Rectal smooth muscle tissue (tissue), 1 donor: ENCODE measurements around the gene NEU4.
"Not testable (repeated sequence)": the region's sequence is repeated elsewhere in the genome, so short reads cannot be mapped to it uniquely, and the experiment has no call there.

ENCODE experiments used
- H3K27ac ChIP-seq: one replicate; pipeline ENCODE4 v1.7.0; 2013; ENCODE audit warnings: low read depth, low read length, inconsistent platforms
- H3K27me3 ChIP-seq: one replicate; pipeline ENCODE4 v1.7.0; 2013; ENCODE audit warnings: low read length; ENCODE audit not compliant: control insufficient read depth, insufficient read depth
- H3K36me3 ChIP-seq: one replicate; pipeline ENCODE4 v1.7.0; 2013; ENCODE audit warnings: low read length; ENCODE audit not compliant: control insufficient read depth, insufficient read depth
- H3K4me1 ChIP-seq: one replicate; pipeline ENCODE4 v1.7.0; 2013; ENCODE audit warnings: low read length; ENCODE audit not compliant: control insufficient read depth, insufficient read depth
- H3K4me3 ChIP-seq: one replicate; pipeline ENCODE4 v1.7.0; 2013; ENCODE audit warnings: low read length
- H3K9ac ChIP-seq: one replicate; pipeline ENCODE4 v1.7.0; 2013; ENCODE audit warnings: low read length

Gene NEU4

DNA sequence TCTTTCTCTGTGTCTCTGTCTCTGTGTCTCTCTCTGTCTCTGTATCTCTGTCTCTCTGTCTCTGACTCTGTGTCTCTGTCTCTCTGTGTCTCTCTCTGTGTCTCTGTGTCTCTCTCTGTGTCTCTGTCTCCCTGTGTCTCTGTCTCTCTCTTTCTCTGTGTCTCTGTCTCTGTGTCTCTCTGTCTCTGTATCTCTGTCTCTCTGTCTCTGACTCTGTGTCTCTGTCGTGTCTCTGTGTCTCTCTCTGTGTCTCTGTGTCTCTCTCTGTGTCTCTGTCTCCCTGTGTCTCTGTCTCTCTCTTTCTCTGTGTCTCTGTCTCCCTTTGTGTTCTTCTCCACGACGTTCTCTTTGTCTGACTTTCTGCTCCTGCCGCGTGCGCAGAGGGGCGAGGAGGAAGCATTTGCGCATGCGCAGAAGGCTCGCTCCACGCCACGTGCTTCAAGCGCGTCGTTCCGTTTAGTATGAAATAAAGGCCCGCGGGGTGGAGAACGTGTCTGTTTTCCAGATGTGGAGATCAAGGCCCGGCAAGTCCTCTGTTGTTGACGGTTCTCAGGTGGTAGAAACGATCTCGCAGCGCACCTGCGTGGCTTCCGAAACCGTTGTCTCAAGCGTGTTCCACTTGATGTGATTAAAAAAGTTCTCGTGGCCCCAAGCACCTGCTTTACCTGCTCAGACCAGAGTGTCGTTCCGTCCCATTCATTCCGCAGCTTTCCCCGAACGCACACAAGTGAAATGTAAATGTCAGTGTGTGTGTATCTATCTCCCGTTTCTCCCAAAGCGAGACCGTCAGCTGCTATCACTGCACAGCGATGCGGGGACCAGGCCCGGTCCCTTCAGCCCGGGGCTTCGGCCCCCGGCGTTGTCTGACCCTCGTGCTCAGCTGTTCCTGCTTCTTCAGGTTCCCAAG, 14.8 kb downstream of the NEU4 start:
- not testable (repeated sequence) for H3K36me3 ChIP-seq, H3K27ac ChIP-seq, H3K4me3 ChIP-seq, H3K4me1 ChIP-seq, H3K27me3 ChIP-seq, H3K9ac ChIP-seq

DNA sequence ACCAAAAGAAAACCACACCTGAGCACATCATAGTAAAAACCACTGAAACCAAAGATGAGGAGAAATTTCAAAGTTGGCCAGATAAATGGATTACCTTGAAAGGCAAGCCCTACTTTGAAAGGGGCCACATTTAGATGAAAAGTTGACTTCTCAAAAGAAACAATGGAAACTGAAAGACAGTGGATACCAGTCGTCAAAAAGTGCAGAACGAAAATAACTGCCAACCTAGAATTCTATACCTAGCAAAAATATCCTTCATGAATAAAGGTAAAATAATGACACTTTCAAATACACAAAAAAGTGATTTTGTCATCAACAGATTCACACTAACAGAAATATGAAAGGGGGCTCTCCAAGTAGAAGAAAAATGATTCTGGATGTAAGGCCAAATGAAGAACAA, 18.4 kb downstream of the NEU4 start:
- Histone ChIP-seq H3K4me1 (no peaks in the 10 kb centered on the region), H3K9ac (no peak overlapping the region), H3K27me3 (no peaks in the 10 kb centered on the region), H3K27ac (no peak overlapping the region), H3K36me3 (no peaks in the 10 kb centered on the region), H3K4me3 (no peak overlapping the region)

DNA sequence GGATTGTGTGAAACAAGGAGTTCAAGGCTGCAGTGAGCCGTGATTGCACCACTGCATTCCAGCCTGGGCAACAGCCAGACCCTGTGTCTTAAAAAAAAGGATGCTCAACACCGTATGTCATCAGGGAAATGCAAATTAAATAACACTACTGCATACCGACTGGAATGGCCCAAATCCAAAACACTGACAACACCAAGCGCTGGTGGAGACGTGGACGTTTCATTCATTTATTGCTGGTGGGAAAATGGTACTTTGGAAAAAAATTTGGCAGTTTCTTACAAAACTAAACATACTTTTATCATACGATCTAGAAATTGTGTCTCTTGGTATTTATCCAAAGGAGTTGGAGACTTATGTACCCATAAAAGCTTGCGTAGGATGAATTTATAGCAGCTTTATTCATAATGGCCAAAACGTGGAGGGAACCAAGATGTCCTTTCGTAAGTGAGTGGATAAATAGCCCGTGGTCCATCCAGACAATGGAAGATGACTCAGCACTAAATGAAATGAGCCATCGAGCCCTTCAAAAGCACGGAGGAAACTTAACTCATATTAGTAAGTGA, 24.2 kb downstream of the NEU4 start:
- Histone ChIP-seq H3K27ac (no peak overlapping the region), H3K9ac (no peak overlapping the region), H3K36me3 (no peaks in the 10 kb centered on the region), H3K4me3 (no peak overlapping the region), H3K4me1 (no peaks in the 10 kb centered on the region), H3K27me3 (no peaks in the 10 kb centered on the region)

DNA sequence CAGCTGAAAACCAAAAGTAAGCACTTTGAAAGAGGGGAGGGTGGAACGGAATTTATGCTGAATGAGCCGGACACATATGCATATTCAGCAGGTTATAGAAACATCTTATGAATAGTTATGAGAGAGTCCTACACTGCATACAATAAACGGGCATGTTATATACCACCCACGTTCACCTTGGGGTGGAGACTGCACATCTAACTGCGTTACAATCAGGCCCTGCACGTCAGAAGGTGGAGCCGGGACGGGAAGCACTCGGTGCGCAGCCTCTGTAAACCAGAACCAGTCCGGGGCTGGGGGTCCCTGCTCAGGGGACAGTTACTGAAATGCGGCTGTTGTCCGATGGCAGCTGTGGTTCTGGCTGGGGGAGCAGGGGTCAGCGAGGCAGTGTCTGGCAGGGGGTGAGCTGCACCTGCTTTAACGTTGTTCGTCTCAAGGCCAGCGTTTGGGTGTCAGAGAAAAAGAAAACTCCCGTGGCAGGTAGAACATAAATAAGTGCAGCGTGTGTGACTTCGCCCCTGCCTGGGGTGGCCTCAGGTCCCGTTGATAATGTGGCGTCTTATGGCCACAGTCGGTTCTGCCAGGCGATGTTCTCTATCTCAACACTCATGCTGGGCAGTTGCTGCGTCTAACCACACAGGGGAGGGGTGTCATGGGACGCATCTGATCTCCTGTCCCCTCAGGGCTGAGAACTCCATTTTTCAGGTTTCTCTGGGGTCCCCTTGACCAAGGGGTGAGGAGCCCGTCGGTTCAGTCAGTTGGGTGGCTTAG, 24.9 kb downstream of the NEU4 start:
- not testable (repeated sequence) for H3K27ac ChIP-seq, H3K4me1 ChIP-seq, H3K27me3 ChIP-seq, H3K9ac ChIP-seq, H3K36me3 ChIP-seq, H3K4me3 ChIP-seq

DNA sequence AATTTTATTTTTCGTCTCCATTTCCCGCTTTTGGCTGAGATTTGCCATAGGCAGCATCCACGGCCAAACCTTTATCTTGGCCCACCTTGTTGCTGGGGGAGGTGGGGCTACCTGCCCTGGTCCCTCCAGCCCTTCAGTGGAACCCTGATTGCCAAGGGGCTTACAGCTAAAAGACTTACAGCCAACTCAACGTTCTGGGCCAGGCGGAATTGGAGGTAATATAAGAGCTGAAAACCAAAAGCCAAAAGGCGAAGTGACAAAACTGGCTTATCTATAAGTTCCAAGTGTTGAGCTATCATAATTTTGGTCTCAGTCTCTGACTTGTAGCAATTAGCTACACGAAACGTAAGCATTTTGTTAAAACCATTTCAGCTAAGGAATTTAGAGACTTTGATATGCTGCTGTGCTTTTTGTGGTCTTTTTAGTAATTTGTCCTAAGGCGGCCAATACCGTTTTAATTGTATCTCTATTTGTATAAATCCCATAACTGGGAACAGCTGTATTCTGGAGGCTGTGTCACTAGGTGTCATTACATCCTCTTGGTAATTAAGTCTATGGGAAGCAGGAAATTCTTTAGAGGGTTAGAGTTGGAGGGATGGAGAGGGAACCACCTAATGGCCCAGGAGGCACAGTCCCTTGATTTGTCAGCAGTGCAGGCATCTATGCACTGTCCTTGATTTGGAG, 25.7 kb downstream of the NEU4 start:
- no peak overlapping the region for H3K9ac ChIP-seq

DNA sequence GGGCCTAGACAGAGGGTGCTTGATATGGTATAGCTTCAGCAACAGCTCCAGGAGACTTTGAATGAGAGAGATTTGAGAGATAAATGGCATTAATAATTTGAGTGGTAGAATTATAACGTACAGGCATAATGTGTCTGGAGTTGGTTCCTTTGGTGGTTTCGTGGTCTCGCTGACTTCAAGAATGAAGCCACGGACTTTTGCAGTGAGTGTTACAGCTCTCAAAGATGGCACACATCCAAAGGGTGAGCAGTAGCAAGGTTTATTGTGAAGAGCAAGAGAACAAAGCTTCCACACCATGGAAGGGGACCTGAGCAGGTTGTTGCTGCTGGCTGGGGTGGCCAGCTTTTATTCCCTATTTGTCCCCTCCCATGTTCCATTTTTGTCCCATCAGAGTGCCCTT, 26.6 kb downstream of the NEU4 start:
- no peak overlapping the region for H3K4me3 ChIP-seq
- no peaks in the 10 kb centered on the region for H3K27me3 ChIP-seq
- no peak overlapping the region for H3K27ac ChIP-seq
- no peaks in the 10 kb centered on the region for H3K4me1 ChIP-seq
- H3K9ac ChIP-seq: no peak overlapping the region
- no peaks in the 10 kb centered on the region for H3K36me3 ChIP-seq

More for the DNA sequence above, 25.7 kb downstream of the NEU4 start:
- Histone ChIP-seq H3K27me3 (no peaks in the 10 kb centered on the region), H3K36me3 (no peaks in the 10 kb centered on the region), H3K4me3 (no peak overlapping the region), H3K4me1 (no peaks in the 10 kb centered on the region), H3K27ac (no peak overlapping the region)

DNA sequence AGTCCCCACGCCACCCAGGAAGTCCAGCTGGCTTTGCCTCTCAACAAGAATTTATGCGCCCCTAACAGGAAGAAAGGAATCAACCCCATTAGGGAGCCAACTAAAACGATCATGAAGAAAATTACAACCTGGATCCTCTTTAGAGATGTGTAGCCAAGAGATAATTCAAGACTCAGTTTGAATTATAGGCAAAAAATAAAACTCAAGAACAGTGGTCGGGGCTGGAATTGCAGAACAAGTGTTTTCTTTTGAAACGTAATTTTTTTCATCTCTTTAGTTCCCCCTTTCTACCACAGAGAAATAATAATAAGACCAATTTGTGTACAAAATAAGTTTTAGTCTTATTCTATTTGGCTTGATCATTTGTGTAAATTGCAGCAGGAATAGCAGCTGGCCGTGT, 27.3 kb downstream of the NEU4 start:
- Histone ChIP-seq H3K27ac (no peak overlapping the region), H3K36me3 (no peaks in the 10 kb centered on the region), H3K4me1 (no peaks in the 10 kb centered on the region), H3K9ac (no peak overlapping the region), H3K4me3 (no peak overlapping the region), H3K27me3 (no peaks in the 10 kb centered on the region)

DNA sequence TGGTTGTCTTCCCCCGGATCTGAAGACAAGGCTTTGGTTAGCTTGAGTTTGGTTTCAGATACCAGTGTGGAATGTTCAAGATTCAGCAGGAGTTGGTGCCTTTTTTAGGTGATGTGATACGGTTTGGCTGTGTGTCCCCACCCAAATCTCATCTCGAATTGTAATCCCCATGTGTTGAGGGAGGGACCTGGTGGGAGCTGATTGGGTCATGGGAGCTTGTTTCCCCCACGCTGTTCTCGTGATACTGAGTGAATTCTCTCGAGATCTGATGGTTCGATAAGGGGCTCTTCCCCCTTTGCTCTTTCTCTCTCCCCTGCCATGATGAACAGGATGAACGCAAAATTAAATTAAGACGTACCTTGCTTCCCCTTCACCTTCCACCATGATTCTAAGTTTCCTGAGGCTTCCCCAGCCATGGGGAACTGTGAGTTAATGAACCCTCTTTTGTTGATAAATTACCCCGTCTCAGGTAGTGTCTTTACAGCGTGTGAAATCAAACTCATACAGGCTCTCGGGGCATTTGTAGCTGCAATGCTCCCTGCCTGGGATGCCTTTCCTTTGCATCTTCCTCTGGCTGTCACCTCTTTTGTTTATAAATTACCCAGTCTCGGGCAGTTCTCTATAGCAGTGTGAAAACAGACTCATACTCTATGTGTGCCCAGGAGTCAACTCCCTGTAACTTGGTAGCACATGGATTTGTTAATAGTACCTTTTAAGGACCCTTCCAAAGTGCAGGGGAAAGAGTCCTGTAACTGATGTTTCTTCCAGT, 28.4 kb downstream of the NEU4 start:
- H3K4me3 ChIP-seq: no peak overlapping the region
- H3K27ac ChIP-seq: no peak overlapping the region
- no peaks in the 10 kb centered on the region for H3K36me3 ChIP-seq
- no peak overlapping the region for H3K9ac ChIP-seq
- no peaks in the 10 kb centered on the region for H3K27me3 ChIP-seq
- no peaks in the 10 kb centered on the region for H3K4me1 ChIP-seq

DNA sequence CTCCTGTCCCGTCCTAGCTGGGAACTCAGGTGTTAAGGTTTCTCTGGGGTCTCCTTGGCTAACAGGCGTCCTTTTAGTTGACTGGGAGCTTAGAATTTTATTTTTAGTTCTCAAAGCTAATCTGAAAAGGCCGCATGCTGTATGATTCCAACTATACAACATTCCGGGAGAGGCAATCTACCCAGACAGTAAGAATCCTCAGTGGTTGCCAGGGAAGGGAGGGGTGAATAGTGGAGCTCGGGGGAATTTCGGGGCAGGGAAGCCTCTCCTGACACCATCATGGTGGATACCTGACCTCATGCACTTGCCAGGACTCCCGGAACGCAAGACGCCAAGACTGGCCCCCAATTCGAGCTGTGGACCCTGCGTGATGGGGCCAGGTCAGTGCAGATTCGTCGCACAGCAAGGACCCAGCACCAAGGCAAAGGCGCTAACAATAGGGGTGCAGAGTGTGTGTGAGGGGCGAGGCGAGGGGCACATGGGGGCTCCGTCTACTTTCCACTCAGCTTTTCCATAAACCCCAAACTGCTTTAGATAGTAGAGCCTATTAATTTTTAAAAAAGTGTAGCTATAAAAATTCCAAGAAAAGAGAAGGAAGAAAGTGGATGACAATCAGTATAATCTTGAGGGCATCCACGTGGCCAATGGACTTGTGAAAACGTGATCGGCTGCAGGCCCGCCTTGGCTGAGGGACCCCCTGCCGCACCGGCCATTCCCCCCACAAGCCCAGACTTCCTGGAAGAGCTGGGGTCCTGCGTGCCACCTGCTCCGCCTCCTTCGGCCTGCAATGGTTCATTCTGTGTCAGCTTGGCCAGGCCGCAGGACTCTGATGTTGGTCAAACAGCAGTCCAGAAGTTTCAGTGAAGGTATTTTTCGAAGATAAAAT, 32.4 kb downstream of the NEU4 start:
- Histone ChIP-seq H3K9ac (no peak overlapping the region), H3K27ac (no peak overlapping the region), H3K36me3 (no peaks in the 10 kb centered on the region)

DNA sequence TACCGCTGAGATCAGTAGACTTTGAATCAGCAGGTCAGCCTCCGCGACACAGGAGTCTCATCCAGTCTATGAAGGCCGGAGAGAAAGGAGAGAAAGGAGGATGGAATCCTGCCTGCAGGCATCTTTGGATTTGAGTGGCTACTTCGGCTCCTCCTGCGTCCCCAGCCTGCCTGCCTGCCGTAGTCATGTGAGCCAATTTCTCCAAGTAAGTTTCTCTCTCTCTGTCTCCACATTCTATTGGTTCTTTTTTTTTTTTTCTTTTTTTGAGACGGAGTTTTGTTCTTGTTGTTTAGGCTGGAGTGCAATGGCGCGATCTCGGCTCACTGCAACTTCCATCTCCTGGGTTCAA, 33.0 kb downstream of the NEU4 start:
- H3K4me1 ChIP-seq: no peaks in the 10 kb centered on the region
- H3K9ac ChIP-seq: no peak overlapping the region
- no peaks in the 10 kb centered on the region for H3K36me3 ChIP-seq
- no peaks in the 10 kb centered on the region for H3K27me3 ChIP-seq
- H3K4me3 ChIP-seq: no peak overlapping the region
- no peak overlapping the region for H3K27ac ChIP-seq

More for the DNA sequence above, 32.4 kb downstream of the NEU4 start:
- Histone ChIP-seq H3K27me3 (no peaks in the 10 kb centered on the region), H3K4me3 (no peak overlapping the region), H3K4me1 (no peaks in the 10 kb centered on the region)

DNA sequence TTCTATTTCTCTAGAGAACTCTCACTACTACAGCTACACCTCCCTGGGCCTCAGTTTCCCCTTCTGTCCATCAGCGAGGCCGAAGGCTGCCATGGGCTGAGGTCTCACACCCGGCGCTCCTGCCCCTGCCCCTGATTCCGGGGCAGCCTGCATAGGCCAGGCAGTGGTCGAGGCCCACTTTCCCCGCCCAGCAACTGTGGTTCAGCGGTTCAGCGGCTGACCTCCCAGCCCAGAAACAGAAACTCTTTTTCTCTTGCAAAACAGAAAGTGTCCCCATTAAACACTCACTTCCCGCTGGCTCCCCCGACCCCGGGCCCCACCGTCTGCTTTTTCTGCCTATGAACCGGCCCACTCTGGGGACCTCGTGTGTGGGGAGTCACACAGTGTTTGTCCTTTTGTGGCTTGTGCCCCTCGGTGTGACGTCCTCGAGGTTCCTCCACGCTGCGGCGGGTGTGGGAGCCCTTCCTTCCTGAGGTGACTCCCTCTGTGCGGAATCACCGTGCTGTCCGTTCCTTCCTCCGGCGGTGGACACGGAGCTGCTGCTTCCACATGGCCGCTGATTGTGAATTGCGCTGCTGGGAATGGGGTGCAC, 33.7 kb downstream of the NEU4 start:
- no peaks in the 10 kb centered on the region for H3K27me3 ChIP-seq
- no peaks in the 10 kb centered on the region for H3K36me3 ChIP-seq
- H3K4me3 ChIP-seq: peak overlapping the region; percentile 1
- no peak overlapping the region for H3K27ac ChIP-seq
- no peaks in the 10 kb centered on the region for H3K4me1 ChIP-seq
- no peak overlapping the region for H3K9ac ChIP-seq
